Adrenal gland (tissue), 5 donors: ENCODE results near the gene PSG1.
"Not testable (repeated sequence)": the region's sequence is repeated elsewhere in the genome, so short reads cannot be mapped to it uniquely, and the experiment has no call there.

Source experiments
- POLR2A ChIP-seq, 2 donors: fragments of 450-650 bp; IDR thresholded peaks; one replicate each; pipeline ENCODE4 v1.6.1; 2017; ENCODE audit warnings: antibody characterized with exemption in 2 of 2, mild to moderate bottlenecking in 2 of 2, moderate library complexity in 1 of 2
- TF ChIP-seq, protein P1 (sequence below), 6 experiments: fragments of 450-650 bp in 4 of 6; fragments of 200-600 bp in 2 of 6; sonication (generic) in 1 of 6; IDR thresholded peaks; 1 replicate in 5 of 6; 2 replicates in 1 of 6; pipeline versions ENCODE4 v1.5.1 to v1.8.0; 2016 to 2021; ENCODE audit warnings: antibody characterized with exemption in 6 of 6, mild to moderate bottlenecking in 2 of 6, moderate library complexity in 1 of 6
- donor health status: DM: no; HTN: no; CAD: no.

DNA sequence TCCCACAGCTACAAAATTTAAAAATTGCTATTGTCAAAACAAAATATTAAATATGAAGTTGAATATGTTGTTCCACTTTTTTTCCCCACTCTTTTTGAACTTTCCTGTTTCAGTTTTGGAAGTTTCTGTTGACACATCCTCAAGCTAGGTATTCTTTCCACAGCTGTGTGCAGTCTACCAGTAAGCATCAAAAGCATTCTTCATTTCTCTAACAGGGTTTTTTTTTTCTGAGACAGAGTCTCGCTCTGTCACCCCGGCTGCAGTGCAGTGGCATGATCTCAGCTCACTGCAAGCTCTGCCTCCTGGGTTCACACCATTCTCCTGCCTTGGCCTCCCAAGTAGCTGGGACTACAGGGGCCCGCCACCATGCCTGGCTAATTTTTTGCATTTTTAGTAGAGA is 5.4 kb downstream of the PSG1 start:
- TF ChIP-seq, protein P1, sequence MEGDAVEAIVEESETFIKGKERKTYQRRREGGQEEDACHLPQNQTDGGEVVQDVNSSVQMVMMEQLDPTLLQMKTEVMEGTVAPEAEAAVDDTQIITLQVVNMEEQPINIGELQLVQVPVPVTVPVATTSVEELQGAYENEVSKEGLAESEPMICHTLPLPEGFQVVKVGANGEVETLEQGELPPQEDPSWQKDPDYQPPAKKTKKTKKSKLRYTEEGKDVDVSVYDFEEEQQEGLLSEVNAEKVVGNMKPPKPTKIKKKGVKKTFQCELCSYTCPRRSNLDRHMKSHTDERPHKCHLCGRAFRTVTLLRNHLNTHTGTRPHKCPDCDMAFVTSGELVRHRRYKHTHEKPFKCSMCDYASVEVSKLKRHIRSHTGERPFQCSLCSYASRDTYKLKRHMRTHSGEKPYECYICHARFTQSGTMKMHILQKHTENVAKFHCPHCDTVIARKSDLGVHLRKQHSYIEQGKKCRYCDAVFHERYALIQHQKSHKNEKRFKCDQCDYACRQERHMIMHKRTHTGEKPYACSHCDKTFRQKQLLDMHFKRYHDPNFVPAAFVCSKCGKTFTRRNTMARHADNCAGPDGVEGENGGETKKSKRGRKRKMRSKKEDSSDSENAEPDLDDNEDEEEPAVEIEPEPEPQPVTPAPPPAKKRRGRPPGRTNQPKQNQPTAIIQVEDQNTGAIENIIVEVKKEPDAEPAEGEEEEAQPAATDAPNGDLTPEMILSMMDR (IDR thresholded peaks at IDR 0.05), result not testable (repeated sequence)
- not testable (repeated sequence) for TF ChIP-seq POLR2A (IDR thresholded peaks at IDR 0.05)
